Stomach (tissue), 9 donors: ENCODE measurements around the gene KCNC3. TPM values are rescaled to one million over a fixed set of nuclear protein-coding genes. Genes with fewer than 3 reads are reported as not detected.

Source experiments
- DNase-seq, 2 donors: peaks; one replicate each; pipeline versions ENCODE4 v3.0.0 to v3.0.0-alpha.2; 2013 to 2019
- H3K27ac ChIP-seq, 5 donors: fragments of 200-600 bp in 4 of 5; sonication (generic) in 4 of 5; one replicate each; pipeline ENCODE4 v1.5.1; 2013 to 2019; ENCODE audit warnings: mild to moderate bottlenecking in 1 of 5, moderate library complexity in 1 of 5
- H3K27me3 ChIP-seq, 3 donors: fragments of 200-600 bp; sonication (generic); one replicate each; pipeline ENCODE4 v1.5.1; 2017 to 2019; ENCODE audit warnings: mixed run types in 1 of 3
- H3K36me3 ChIP-seq, 4 donors: fragments of 200-600 bp; sonication (generic); 1 replicate in 3 of 4; 2 replicates in 1 of 4; pipeline ENCODE4 v1.5.1; 2016 to 2019
- H3K4me1 ChIP-seq, 4 donors: fragments of 200-600 bp; sonication (generic); one replicate each; pipeline ENCODE4 v1.5.1; 2016 to 2019
- H3K4me3 ChIP-seq, 4 donors: fragments of 200-600 bp; sonication (generic) in 3 of 4; one replicate each; pipeline ENCODE4 v1.5.1; 2016 to 2019; ENCODE audit warnings: mild to moderate bottlenecking in 1 of 4
- H3K9me3 ChIP-seq, 4 donors: fragments of 200-600 bp; sonication (generic); one replicate each; pipeline ENCODE4 v1.5.1; 2016 to 2019
- EP300 ChIP-seq: sonication (generic); formaldehyde crosslinking; IDR thresholded peaks from one replicate; pipeline ENCODE4 v1.6.1; 2017; ENCODE audit warnings: antibody characterized with exemption
- POLR2A ChIP-seq, 4 donors: fragments of 450-650 bp; IDR thresholded peaks; one replicate each; pipeline ENCODE4 v1.6.1; 2016; ENCODE audit warnings: antibody characterized with exemption in 4 of 4, control low read depth in 2 of 4, mild to moderate bottlenecking in 1 of 4, moderate library complexity in 1 of 4
- POLR2AphosphoS5 ChIP-seq, 3 donors: sonication (generic); formaldehyde crosslinking; IDR thresholded peaks; one replicate each; pipeline ENCODE4 v1.6.1; 2016; ENCODE audit warnings: antibody characterized with exemption in 3 of 3
- WGBS, 5 donors: extraction: QIAGEN DNeasy Blood & Tissue Kit in 3 of 5; methylation state at CpG; one replicate each; pipeline versions ENCODE4 v1.1.5 to v1.1.7; 2013 to 2018; 5-methylcytosine and 5-hydroxymethylcytosine counted together
- intact Hi-C: fragments of 100-400 bp; cut with DNase I; formaldehyde crosslinking; loops from one replicate; pipeline ENCODE4 v1.15.1; 2023; ENCODE audit warnings: low total_unique reads
- polyA plus RNA-seq, 3 donors: library from polyadenylated mRNA; stranded (reverse); fragments of 200-250 nt; gene quantifications; one replicate each; pipeline ENCODE4 v1.2.3, GENCODE V29; 2013
- total RNA-seq, 5 donors: library from RNA; depleted of rRNA; stranded (reverse); fragments of >200 nt; gene quantifications; one replicate each; pipeline versions ENCODE4 v1.1.0 to v1.2.3, GENCODE V29; 2014 to 2016
- TF ChIP-seq, protein P1 (sequence below), 7 experiments: fragments of 450-650 bp in 4 of 7; fragments of 200-600 bp in 3 of 7; sonication (generic) in 3 of 7; IDR thresholded peaks; one replicate each; pipeline ENCODE4 v1.5.1; 2016 to 2019; ENCODE audit warnings: antibody characterized with exemption in 7 of 7, control low read depth in 2 of 7, mild to moderate bottlenecking in 1 of 7
- donor health status: healthy with polysubstance abuse.
- donor health status: Bipolar disorder and iron deficiency.
- donor health status: healthy.

KCNC3 gene
- total and polyA plus RNA-seq, 8 donors = 0.25 to 2.3 (median 0.41) TPM; not detected in 2

DNA sequence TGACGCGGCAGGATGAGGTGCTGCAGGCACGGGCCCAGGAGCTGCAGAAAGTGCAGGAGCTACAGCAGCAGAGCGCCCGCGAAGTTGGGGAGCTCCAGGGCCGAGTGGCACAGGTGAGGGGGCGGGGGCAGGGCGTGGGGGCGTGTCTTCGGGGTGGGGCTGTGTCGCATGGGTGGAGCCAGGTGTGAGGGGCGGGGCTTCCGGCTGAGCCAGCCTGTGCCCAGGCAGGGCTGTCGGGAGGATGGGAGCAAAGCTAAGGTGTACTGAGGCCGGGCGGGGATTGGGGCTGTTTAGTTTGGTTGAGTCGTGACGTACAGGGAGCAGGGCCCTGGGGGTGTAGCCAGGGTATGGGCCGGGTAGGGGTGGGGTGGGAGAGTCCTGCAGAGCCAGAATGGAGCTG is 62.3 kb downstream of the KCNC3 start:
- 36 to 56% (median 46%) methylated on average over 18 to 20 of the region's 20 CpGs for WGBS, 5 donors
- TF ChIP-seq, protein P1, sequence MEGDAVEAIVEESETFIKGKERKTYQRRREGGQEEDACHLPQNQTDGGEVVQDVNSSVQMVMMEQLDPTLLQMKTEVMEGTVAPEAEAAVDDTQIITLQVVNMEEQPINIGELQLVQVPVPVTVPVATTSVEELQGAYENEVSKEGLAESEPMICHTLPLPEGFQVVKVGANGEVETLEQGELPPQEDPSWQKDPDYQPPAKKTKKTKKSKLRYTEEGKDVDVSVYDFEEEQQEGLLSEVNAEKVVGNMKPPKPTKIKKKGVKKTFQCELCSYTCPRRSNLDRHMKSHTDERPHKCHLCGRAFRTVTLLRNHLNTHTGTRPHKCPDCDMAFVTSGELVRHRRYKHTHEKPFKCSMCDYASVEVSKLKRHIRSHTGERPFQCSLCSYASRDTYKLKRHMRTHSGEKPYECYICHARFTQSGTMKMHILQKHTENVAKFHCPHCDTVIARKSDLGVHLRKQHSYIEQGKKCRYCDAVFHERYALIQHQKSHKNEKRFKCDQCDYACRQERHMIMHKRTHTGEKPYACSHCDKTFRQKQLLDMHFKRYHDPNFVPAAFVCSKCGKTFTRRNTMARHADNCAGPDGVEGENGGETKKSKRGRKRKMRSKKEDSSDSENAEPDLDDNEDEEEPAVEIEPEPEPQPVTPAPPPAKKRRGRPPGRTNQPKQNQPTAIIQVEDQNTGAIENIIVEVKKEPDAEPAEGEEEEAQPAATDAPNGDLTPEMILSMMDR (IDR thresholded peaks at IDR 0.05) = no peak
- TF ChIP-seq POLR2AphosphoS5 (IDR thresholded peaks at IDR 0.05) (no peak), POLR2A (IDR thresholded peaks at IDR 0.05) (no peak), EP300 (no peak)
- peak; percentile 30 for DNase-seq
- Histone ChIP-seq H3K9me3 (no peaks in the 10 kb centered on the region), H3K27me3 (peaks cover 0 to 36% (median 0%) of the 10 kb centered on the region in 3 donors), H3K27ac (no peak overlapping the region), H3K36me3 (peaks cover 10 to 77% (median 54%) of the 10 kb centered on the region in 4 donors), H3K4me3 (no peak overlapping the region), H3K4me1 (no peaks in the 10 kb centered on the region)
- intact Hi-C loops = no loop called here

DNA sequence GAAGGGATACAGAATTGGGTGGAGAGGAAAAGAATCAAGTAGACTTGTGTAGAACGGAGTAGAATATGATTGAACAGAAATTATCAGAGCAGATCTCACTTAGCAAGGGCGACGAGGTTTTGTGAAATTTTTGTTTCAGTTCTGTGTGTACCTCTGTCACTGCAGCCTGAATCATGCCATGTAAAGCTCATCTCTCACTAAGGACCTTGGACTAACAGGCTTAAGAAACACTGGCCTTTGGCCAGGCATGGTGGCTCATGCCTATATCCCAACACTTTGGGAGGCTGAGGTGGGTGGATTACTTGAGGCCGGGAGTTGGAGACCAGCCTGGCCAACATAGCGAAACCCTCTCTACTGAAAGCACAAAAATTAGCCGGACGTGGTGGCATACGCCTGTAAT is 63.1 kb downstream of the KCNC3 start:
- TF ChIP-seq POLR2A (IDR thresholded peaks at IDR 0.05) = no peak
- TF ChIP-seq, protein P1 (IDR thresholded peaks at IDR 0.05) = no peak
- TF ChIP-seq EP300 = no peak
- no peak for TF ChIP-seq POLR2AphosphoS5 (IDR thresholded peaks at IDR 0.05)
- intact Hi-C loops = no loop called here
- Histone ChIP-seq H3K9me3 (no peaks in the 10 kb centered on the region), H3K4me1 (no peaks in the 10 kb centered on the region), H3K27me3 (peaks cover 0 to 31% (median 0%) of the 10 kb centered on the region in 3 donors), H3K4me3 (no peak overlapping the region), H3K27ac (no peak overlapping the region), H3K36me3 (peaks cover 12 to 75% (median 52%) of the 10 kb centered on the region in 4 donors)
- no peak for DNase-seq
- 88 to 95% (median 93%) methylated on average over 8 of the region's 8 CpGs for WGBS, 5 donors

DNA sequence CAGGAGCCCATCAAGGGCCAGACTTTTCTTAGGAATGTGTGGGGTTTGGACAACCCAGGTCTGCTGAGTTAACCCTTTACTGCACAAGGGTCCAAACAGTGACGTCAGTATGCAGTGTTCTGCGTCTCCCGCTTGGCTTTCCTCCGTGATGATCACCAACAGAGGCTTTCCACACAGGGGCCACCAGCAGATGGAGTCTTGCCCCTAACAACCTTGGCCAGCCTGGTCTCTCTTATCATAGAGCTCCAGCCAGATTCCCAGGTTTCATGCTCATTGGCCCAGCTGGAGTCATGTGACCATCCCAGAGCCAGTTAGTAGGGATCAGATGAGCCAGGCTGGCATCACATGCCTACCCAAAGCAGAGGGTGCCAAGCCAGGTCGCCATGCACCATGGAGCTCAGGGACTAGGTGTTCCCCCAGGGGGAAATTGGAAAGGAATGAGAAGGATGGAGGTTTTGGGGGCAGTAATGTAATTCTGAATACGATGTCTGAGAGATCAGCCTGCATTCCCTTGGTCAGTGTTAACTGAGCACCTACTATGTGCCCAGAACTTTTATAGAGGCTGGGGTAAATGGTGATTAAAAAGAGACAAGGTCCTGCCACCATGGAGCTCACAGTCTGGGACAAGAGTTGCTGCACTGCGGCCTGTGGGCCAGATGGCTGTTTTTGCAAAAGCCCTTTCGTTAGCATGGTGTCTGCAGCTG is 64.5 kb downstream of the KCNC3 start:
- H3K27ac ChIP-seq = no peak overlapping the region
- H3K9me3 ChIP-seq = no peaks in the 10 kb centered on the region
- peaks cover 0 to 25% (median 0%) of the 10 kb centered on the region in 3 donors for H3K27me3 ChIP-seq
- no peak for TF ChIP-seq EP300
- no peak for TF ChIP-seq POLR2AphosphoS5 (IDR thresholded peaks at IDR 0.05)
- TF ChIP-seq POLR2A (IDR thresholded peaks at IDR 0.05) = no peak
- TF ChIP-seq, protein P1 (IDR thresholded peaks at IDR 0.05) = no peak
- peaks cover 12 to 76% (median 51%) of the 10 kb centered on the region in 4 donors for H3K36me3 ChIP-seq
- H3K4me3 ChIP-seq = no peak overlapping the region
- intact Hi-C loops = no loop called here
- H3K4me1 ChIP-seq = no peaks in the 10 kb centered on the region
- WGBS, 5 donors = 79 to 90% (median 88%) methylated on average over 8 of the region's 8 CpGs
- DNase-seq = peak in 1 of 2 donors; percentile 14

DNA sequence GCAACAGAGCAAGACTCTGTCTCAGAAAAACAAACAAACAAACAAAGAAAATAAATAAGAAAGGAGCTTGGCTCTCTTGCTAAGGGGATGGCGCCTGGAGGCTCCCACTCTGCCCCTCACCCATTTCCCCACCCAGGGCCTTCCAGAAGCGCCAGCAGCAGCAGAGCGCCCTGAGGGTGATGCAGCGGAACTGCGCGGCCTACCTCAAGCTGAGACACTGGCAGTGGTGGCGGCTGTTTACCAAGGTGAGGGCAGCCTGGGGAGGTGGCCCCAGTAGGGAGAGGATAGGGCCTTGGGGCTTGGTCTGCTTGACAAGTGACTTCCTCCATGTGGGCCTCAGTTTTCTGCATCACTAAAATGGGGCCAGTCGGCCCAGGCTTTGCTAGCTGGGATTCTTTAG is 66.0 kb downstream of the KCNC3 start:
- intact Hi-C loops = no loop called here
- H3K4me1 ChIP-seq = no peaks in the 10 kb centered on the region
- no peak overlapping the region for H3K27ac ChIP-seq
- 89 to 97% (median 94%) methylated on average over 8 of the region's 8 CpGs for WGBS, 5 donors
- TF ChIP-seq POLR2A (IDR thresholded peaks at IDR 0.05) (no peak), EP300 (no peak), POLR2AphosphoS5 (IDR thresholded peaks at IDR 0.05) (no peak)
- TF ChIP-seq, protein P1 (IDR thresholded peaks at IDR 0.05) = no peak
- no peak for DNase-seq
- H3K9me3 ChIP-seq = no peaks in the 10 kb centered on the region
- peaks cover 7 to 73% (median 46%) of the 10 kb centered on the region in 4 donors for H3K36me3 ChIP-seq
- H3K27me3 ChIP-seq = peaks cover 0 to 15% (median 0%) of the 10 kb centered on the region in 3 donors
- no peak overlapping the region for H3K4me3 ChIP-seq

Other genes starting within 250 kb of the KCNC3 start
- not detected for gene IZUMO2, start 166.1 kb downstream of the KCNC3 start, total RNA-seq
- not detected for gene IZUMO2, start 166.1 kb downstream of the KCNC3 start, polyA plus RNA-seq
- gene MYH14, start 125.8 kb downstream of the KCNC3 start, total RNA-seq = 100 to 1,000 TPM in 1 of 5 donors, 10 to 100 TPM in 4; 21.6 to 392 (median 62.5) TPM
- 10 to 100 TPM; 23.7 to 54.2 (median 27.9) TPM for gene MYH14, start 125.8 kb downstream of the KCNC3 start, polyA plus RNA-seq
- gene NAPSA, start 36.3 kb upstream of the KCNC3 start, total RNA-seq = 10 to 100 TPM in 1 of 5 donors, 1 to 10 TPM in 1, under 1 TPM in 1, not detected in 2; 0.18 to 87.5 (median 1.2) TPM
- 1 to 10 TPM in 2 of 3 donors, under 1 TPM in 1; 0.50 to 2.8 (median 2.6) TPM for gene NAPSA, start 36.3 kb upstream of the KCNC3 start, polyA plus RNA-seq
- gene NR1H2, start 47.1 kb upstream of the KCNC3 start, total RNA-seq = 100 to 1,000 TPM in 3 of 5 donors, 10 to 100 TPM in 2; 47.4 to 241 (median 110) TPM
- 10 to 100 TPM; 55.2 to 70.4 (median 60.5) TPM for gene NR1H2, start 47.1 kb upstream of the KCNC3 start, polyA plus RNA-seq
- gene POLD1, start 55.0 kb upstream of the KCNC3 start, total RNA-seq = 10 to 100 TPM; 11.4 to 98.0 (median 17.9) TPM
- 10 to 100 TPM; 29.3 to 45.3 (median 35.2) TPM for gene POLD1, start 55.0 kb upstream of the KCNC3 start, polyA plus RNA-seq
- 10 to 100 TPM in 1 of 5 donors, under 1 TPM in 2, not detected in 2; 0.55 to 53.3 (median 0.58) TPM for gene SPIB, start 89.6 kb upstream of the KCNC3 start, total RNA-seq
- 1 to 10 TPM in 1 of 3 donors, under 1 TPM in 2; 0.19 to 1.9 (median 0.31) TPM for gene SPIB, start 89.6 kb upstream of the KCNC3 start, polyA plus RNA-seq
- not detected for gene MYBPC2, start 103.5 kb upstream of the KCNC3 start, total RNA-seq
- gene MYBPC2, start 103.5 kb upstream of the KCNC3 start, polyA plus RNA-seq = under 1 TPM in 2 of 3 donors, not detected in 1; 0.10 to 0.31 TPM
- gene EMC10, start 147.1 kb upstream of the KCNC3 start, total RNA-seq = 100 to 1,000 TPM in 1 of 5 donors, 10 to 100 TPM in 4; 30.8 to 284 (median 61.5) TPM
- gene EMC10, start 147.1 kb upstream of the KCNC3 start, polyA plus RNA-seq = 10 to 100 TPM; 33.5 to 63.2 (median 53.7) TPM
- gene GARIN5A, start 147.5 kb upstream of the KCNC3 start, total RNA-seq = under 1 TPM in 3 of 5 donors, not detected in 2; 0.55 to 0.87 (median 0.58) TPM
- gene GARIN5A, start 147.5 kb upstream of the KCNC3 start, polyA plus RNA-seq = 1 to 10 TPM; 1.9 to 3.1 (median 2.1) TPM
- gene JOSD2, start 181.8 kb upstream of the KCNC3 start, total RNA-seq = 10 to 100 TPM in 3 of 5 donors, 1 to 10 TPM in 1, not detected in 1; 9.9 to 61.0 (median 14.5) TPM
- 10 to 100 TPM; 68.4 to 79.4 (median 68.5) TPM for gene JOSD2, start 181.8 kb upstream of the KCNC3 start, polyA plus RNA-seq
- not detected for gene ASPDH, start 184.5 kb upstream of the KCNC3 start, total RNA-seq
- not detected for gene ASPDH, start 184.5 kb upstream of the KCNC3 start, polyA plus RNA-seq
- 1 to 10 TPM in 3 of 5 donors, under 1 TPM in 1, not detected in 1; 0.45 to 4.4 (median 2.2) TPM for gene LRRC4B, start 239.1 kb upstream of the KCNC3 start, total RNA-seq
- gene LRRC4B, start 239.1 kb upstream of the KCNC3 start, polyA plus RNA-seq = 1 to 10 TPM; 1.2 to 1.5 (median 1.5) TPM